Fibroblast of lung (primary cell): ENCODE measurements around the gene TMEM220.

Source experiments
- EZH2 ChIP-seq: IDR thresholded peaks from 2 replicates; pipeline ENCODE4 v1.5.1; 2012; ENCODE audit warnings: low read length, control low read depth, mild to moderate bottlenecking; ENCODE audit errors: missing control alignments
- TF ChIP-seq, protein P1 (sequence below), 2 donors: IDR thresholded peaks in 1 of 2; conservative IDR thresholded peaks in 1 of 2; 1 replicate in 1 of 2; 2 replicates in 1 of 2; pipeline ENCODE4 v1.5.1; 2011 to 2012; ENCODE audit warnings: low read length in 2 of 2, control low read depth in 1 of 2, inconsistent platforms in 1 of 2, low read depth in 1 of 2, mild to moderate bottlenecking in 1 of 2

DNA sequence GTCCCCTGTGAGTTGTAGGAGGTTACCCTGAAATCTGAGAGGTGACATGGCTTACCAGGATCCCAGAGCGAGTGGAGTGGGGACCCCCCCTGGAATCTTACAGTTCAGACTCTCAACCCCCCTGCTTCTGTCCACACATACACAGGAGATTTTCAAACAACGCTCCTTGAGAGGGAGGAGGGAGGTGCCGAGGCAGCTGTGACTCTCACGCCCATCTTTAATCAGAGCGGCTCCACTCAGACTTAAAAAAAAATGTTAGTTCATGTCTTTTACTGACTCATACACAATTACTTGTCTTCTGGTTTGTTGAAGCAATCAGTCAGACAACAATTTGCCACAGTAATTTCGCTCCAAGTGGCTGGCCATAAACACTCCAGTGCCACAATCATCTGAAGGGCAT, 15.4 kb upstream of the TMEM220 start:
- TF ChIP-seq, protein P1, sequence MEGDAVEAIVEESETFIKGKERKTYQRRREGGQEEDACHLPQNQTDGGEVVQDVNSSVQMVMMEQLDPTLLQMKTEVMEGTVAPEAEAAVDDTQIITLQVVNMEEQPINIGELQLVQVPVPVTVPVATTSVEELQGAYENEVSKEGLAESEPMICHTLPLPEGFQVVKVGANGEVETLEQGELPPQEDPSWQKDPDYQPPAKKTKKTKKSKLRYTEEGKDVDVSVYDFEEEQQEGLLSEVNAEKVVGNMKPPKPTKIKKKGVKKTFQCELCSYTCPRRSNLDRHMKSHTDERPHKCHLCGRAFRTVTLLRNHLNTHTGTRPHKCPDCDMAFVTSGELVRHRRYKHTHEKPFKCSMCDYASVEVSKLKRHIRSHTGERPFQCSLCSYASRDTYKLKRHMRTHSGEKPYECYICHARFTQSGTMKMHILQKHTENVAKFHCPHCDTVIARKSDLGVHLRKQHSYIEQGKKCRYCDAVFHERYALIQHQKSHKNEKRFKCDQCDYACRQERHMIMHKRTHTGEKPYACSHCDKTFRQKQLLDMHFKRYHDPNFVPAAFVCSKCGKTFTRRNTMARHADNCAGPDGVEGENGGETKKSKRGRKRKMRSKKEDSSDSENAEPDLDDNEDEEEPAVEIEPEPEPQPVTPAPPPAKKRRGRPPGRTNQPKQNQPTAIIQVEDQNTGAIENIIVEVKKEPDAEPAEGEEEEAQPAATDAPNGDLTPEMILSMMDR (conservative IDR thresholded peaks at IDR 0.05 in 1 of 2, IDR thresholded peaks at IDR 0.05 in 1 of 2; ENCODE audit: low read depth in 1 of 2, low read length in 2 of 2) = no peak
- TF ChIP-seq EZH2 = no peak
